HG02973 (cell line): ENCODE data around the gene UBAC1.

Experiments
- ATAC-seq: cut with Tn5 transposase; IDR thresholded peaks from one replicate; pipeline ENCODE4 v1.9.1; 2021; ENCODE audit warnings: moderate library complexity; ENCODE audit not compliant: unreplicated experiment

UBAC1 gene

DNA sequence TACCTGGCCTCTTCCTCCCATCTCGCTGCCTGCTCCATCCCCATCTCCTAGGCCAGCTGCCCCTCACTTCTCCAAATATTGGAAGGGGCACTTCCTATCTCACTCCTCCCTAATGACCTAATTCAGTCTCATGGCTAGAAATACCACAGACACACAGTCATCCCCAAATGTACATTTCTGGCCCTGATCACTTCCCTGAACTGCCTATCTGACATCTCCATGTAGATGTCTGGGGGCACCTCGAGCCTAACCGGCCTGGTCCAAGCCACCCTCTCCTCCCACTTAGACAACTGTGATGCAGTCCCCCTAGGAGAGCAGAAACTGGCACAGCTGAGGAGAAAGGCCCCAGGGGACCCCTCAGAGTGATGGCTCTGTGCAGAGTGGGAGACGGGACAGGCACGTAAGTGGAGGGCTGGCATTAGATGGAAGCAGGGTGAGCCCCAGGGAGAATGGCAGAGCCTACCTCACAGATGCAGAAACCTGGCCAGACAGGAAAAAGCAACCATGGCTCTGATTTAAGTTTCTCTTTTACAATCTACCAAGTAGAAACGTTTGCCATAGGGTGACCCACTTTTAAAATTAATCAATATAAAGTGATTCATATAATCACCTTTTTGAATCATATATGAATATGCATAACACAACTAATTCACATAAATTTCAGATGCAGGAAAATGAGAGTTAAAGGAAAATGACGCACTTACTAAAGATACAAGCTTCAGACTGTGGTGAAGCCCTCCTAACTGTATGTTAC is 75.9 kb downstream of the UBAC1 start:
- ATAC-seq, result no peak

DNA sequence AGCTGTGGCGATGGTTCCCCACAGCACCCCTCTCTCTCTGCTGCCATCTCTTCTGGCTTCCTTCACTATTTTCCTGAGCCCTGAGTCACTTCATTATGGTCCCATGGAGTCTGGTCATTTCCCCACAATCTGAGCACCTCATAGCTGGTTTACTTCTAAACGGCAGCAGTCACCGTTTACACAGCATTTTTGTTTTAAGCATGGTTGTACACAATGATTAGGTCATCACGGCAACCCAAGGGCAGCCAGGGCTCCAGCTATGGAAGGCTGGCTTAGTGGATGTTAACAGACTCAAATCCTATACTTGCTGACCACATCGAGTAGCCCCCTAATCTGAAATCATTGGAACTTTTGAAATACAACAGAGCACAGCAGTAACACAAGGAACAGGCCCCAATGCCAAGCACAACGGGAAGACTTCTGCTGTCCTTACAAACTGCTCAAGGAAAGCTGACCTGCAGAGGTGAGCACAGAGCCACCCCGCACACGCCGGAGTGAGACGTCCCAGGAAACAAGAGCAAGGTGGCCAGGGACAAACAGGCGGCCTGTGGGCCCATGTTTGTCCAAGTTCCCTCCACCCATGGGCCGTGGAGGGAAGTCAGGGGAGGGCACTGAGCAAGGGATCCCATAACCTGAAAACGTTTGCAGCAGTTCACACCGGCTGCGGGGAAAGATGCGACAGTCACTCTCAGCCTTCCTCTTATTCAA is 76.7 kb downstream of the UBAC1 start:
- no peak for ATAC-seq

DNA sequence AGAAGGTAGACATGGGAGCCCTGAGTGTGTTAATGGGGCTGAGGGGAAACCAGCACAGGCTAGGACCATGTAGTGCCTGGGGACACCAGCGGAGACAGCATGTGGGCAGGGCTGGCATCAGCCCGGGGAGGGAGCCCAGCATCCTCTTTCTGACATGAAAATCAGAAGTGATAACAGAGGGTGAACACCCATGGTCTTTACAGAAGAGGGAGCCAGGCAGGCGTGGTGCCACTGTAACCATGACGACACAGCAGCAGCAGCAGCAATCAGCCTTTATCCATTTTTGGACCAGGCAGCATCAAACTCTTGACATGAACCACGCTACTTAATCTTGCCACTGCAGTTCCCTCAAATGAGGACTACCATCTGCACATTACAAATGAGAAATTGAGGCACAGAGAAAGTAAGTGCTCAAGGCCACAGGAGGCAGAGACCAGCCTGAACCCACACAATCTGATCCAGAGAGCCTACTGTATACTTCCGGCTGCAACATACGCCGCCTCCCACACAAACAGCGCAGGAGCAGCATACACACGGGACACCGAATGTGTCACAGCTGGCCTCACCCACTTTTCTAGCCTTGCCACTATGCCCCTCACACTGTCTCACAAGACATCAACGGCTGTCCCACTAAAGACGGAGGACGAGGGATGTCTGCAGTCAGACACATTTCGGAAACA is 77.6 kb downstream of the UBAC1 start:
- ATAC-seq, result no peak
